OCI-LY1 (cell line): ENCODE measurements around the gene PRELP.

Experiments used
- EZH2 ChIP-seq: fragments of 200-600 bp; sonication (generic), shearing (Covaris generic); IDR thresholded peaks from 2 replicates; pipeline ENCODE4 v1.8.0; 2017; ENCODE audit warnings: borderline replicate concordance, mixed run types, mild to moderate bottlenecking, antibody characterized with exemption, low read length, moderate library complexity, mixed read lengths
- TF ChIP-seq, protein P1 (sequence below): fragments of 200-600 bp; sonication (generic), shearing (Covaris generic); IDR thresholded peaks from 2 replicates; pipeline ENCODE4 v1.5.1; 2017; ENCODE audit warnings: mild to moderate bottlenecking, antibody characterized with exemption, low read length, moderate library complexity, mixed read lengths

DNA sequence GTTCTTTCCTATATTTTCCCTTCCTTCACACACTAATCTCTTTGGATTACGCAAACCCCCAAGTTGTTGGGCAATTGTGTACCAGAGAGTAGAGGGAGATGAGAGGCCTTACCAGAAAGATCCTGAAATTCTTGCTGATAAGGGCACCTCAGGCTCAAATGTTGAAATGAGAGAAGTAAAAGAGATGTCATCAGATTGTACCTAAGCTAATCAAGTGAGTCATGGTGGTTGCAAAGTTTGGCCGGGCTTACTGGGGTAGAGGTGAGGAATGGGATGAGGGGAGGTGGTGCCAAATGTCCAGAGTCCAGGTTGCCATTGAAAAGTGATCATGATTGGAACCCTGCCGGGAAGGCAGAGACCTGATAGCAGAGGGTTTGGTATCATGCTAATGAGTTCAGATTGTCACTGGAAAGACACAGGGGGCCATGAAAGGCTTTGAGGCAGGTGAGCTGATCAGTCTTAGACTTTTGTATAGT lies 61.4 kb downstream of the PRELP start:
- TF ChIP-seq, protein P1, sequence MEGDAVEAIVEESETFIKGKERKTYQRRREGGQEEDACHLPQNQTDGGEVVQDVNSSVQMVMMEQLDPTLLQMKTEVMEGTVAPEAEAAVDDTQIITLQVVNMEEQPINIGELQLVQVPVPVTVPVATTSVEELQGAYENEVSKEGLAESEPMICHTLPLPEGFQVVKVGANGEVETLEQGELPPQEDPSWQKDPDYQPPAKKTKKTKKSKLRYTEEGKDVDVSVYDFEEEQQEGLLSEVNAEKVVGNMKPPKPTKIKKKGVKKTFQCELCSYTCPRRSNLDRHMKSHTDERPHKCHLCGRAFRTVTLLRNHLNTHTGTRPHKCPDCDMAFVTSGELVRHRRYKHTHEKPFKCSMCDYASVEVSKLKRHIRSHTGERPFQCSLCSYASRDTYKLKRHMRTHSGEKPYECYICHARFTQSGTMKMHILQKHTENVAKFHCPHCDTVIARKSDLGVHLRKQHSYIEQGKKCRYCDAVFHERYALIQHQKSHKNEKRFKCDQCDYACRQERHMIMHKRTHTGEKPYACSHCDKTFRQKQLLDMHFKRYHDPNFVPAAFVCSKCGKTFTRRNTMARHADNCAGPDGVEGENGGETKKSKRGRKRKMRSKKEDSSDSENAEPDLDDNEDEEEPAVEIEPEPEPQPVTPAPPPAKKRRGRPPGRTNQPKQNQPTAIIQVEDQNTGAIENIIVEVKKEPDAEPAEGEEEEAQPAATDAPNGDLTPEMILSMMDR, result no peak
- TF ChIP-seq EZH2, result no peak
